PC-9 (cell line): ENCODE data around the gene BRINP2. TPM values are rescaled to one million over a fixed set of nuclear protein-coding genes. Genes with fewer than 3 reads are reported as not detected.

Experiments used
- BruUV-seq: library from RNA; stranded (reverse); fragments of 400-500 nt; replicated peaks from 2 replicates; lab custom pipeline; 2021; lab: Mats Ljungman, UMichigan
- CTCF ChIA-PET: fragments of 300-600 bp; sonication (Branson Sonifier 250); formaldehyde crosslinking; loops from one replicate; lab custom pipeline; 2022; ENCODE audit warnings: antibody characterized with exemption; lab: Charles Lee
- POLR2A ChIA-PET: fragments of 300-600 bp; sonication (Branson Sonifier 250); formaldehyde crosslinking; loops from one replicate; lab custom pipeline; 2022; ENCODE audit warnings: antibody characterized with exemption; ENCODE audit not compliant: unreplicated experiment; lab: Charles Lee
- DNase-seq, 2 experiments: peaks; one replicate each; pipeline versions ENCODE4 v3.0.0 to v3.0.0-alpha.2; 2015 to 2022; ENCODE audit warnings: mixed read lengths in 1 of 2
- H2AFZ ChIP-seq: fragments of 200-600 bp; sonication (generic); 2 replicates; pipeline ENCODE4 v1.8.1; 2017; ENCODE audit warnings: antibody characterized with exemption
- H3F3A ChIP-seq: fragments of 200-600 bp; sonication (generic); 2 replicates; pipeline ENCODE4 v1.8.1; 2017; ENCODE audit warnings: antibody characterized with exemption, mild to moderate bottlenecking, low read depth; ENCODE audit not compliant: insufficient read depth
- H3K27ac ChIP-seq: fragments of 200-600 bp; sonication (generic); 2 replicates; pipeline ENCODE4 v1.6.1; 2016; ENCODE audit warnings: mixed run types
- H3K27me3 ChIP-seq: fragments of 200-600 bp; sonication (generic); 2 replicates; pipeline ENCODE4 v1.6.1; 2016; ENCODE audit warnings: low read depth, mixed run types; ENCODE audit not compliant: insufficient read depth
- H3K36me3 ChIP-seq: fragments of 200-600 bp; sonication (generic); 2 replicates; pipeline ENCODE4 v1.6.1; 2016; ENCODE audit warnings: low read depth, mixed run types
- H3K4me1 ChIP-seq: fragments of 200-600 bp; sonication (generic); replicated peaks from 2 replicates; pipeline ENCODE4 v1.6.1; 2016; ENCODE audit warnings: mixed run types; ENCODE audit not compliant: insufficient read depth
- H3K4me2 ChIP-seq: fragments of 200-600 bp; sonication (generic); 2 replicates; pipeline ENCODE4 v1.6.1; 2017; ENCODE audit warnings: mixed run types
- H3K4me3 ChIP-seq: fragments of 200-600 bp; sonication (generic); 2 replicates; pipeline ENCODE4 v1.6.1; 2016; ENCODE audit warnings: mixed run types
- H3K79me2 ChIP-seq: fragments of 200-600 bp; sonication (generic); 2 replicates; pipeline ENCODE4 v1.6.1; 2017; ENCODE audit warnings: low read depth, mixed run types
- H3K9me2 ChIP-seq: fragments of 200-600 bp; sonication (generic); 2 replicates; pipeline ENCODE4 v1.8.1; 2017; ENCODE audit warnings: mild to moderate bottlenecking; ENCODE audit not compliant: insufficient read depth
- H3K9me3 ChIP-seq: fragments of 200-600 bp; sonication (generic); 2 replicates; pipeline ENCODE4 v1.8.1; 2016; ENCODE audit warnings: low read depth; ENCODE audit not compliant: insufficient read depth
- H4K20me1 ChIP-seq: fragments of 200-600 bp; sonication (generic); 2 replicates; pipeline ENCODE4 v1.8.1; 2017; ENCODE audit not compliant: insufficient read depth
- CTCF ChIP-seq: fragments of 200-600 bp; sonication (generic); conservative IDR thresholded peaks from 2 replicates; pipeline ENCODE4 v1.6.1; 2017; ENCODE audit warnings: mixed run types, antibody characterized with exemption, mild to moderate bottlenecking, moderate library complexity
- EZH2 ChIP-seq: fragments of 200-600 bp; sonication (generic); IDR thresholded peaks from 2 replicates; pipeline ENCODE4 v1.8.0; 2017; ENCODE audit warnings: antibody characterized with exemption, low read depth
- intact Hi-C: fragments of 100-400 bp; cut with micrococcal nuclease; formaldehyde crosslinking; loops from one replicate; pipeline ENCODE4 v1.10.0; 2022; ENCODE audit not compliant: unreplicated experiment
- total RNA-seq: library from RNA; stranded (reverse); gene quantifications from 2 replicates; pipeline ENCODE4 v1.2.3, GENCODE V29; 2021

The BRINP2 gene
- total RNA-seq, 1 experiment from 2014 or later: not detected

GRCh38 chr1:177228693-177229065 is 57.9 kb downstream of the BRINP2 start:
- no peaks in the 10 kb centered on the region for H4K20me1 ChIP-seq
- BruUV-seq: no TSS peak
- ChIA-PET POLR2A (no interaction called here), CTCF (no interaction called here)
- no peaks in the 10 kb centered on the region for H3K9me2 ChIP-seq
- no peak overlapping the region for H2AFZ ChIP-seq
- no peak for DNase-seq
- no peaks in the 10 kb centered on the region for H3K79me2 ChIP-seq
- no peaks in the 10 kb centered on the region for H3K9me3 ChIP-seq
- no peak overlapping the region for H3K27ac ChIP-seq
- no peaks in the 10 kb centered on the region for H3K36me3 ChIP-seq
- intact Hi-C loops: no loop called here
- no peaks in the 10 kb centered on the region for H3K4me1 ChIP-seq
- H3K4me3 ChIP-seq: no peak overlapping the region
- H3K4me2 ChIP-seq: no peak overlapping the region
- no peaks in the 10 kb centered on the region for H3F3A ChIP-seq
- no peak for TF ChIP-seq CTCF
- no peak for TF ChIP-seq EZH2
- H3K27me3 ChIP-seq: peaks cover 14% of the 10 kb centered on the region; the same call in 1 of the 2 replicates

- H4K20me1 ChIP-seq: no peaks in the 10 kb centered on the region
- CTCF ChIA-PET: no interaction called here
These were observed 59.0 kb downstream of the BRINP2 start for GRCh38 chr1:177229781-177230180.

GRCh38 chr1:177230228-177231016 is 59.7 kb downstream of the BRINP2 start:
- H4K20me1 ChIP-seq: no peaks in the 10 kb centered on the region
- H3K4me3 ChIP-seq: no peak overlapping the region
- BruUV-seq: no TSS peak
- ChIA-PET CTCF (no interaction called here), POLR2A (no interaction called here)
- TF ChIP-seq EZH2 (no peak), CTCF (no peak)
- peaks cover 14% of the 10 kb centered on the region for H3K27me3 ChIP-seq
- H3K4me1 ChIP-seq: no peaks in the 10 kb centered on the region
- H3K36me3 ChIP-seq: no peaks in the 10 kb centered on the region
- no peaks in the 10 kb centered on the region for H3F3A ChIP-seq
- no peak overlapping the region for H3K27ac ChIP-seq
- no peaks in the 10 kb centered on the region for H3K79me2 ChIP-seq
- H3K9me2 ChIP-seq: no peaks in the 10 kb centered on the region
- no peak for DNase-seq
- H3K4me2 ChIP-seq: no peak overlapping the region
- no peaks in the 10 kb centered on the region for H3K9me3 ChIP-seq
- intact Hi-C loops: no loop called here
- no peak overlapping the region for H2AFZ ChIP-seq

More at GRCh38 chr1:177229781-177230180, 59.0 kb downstream of the BRINP2 start:
- no peaks in the 10 kb centered on the region for H3K79me2 ChIP-seq
- no peak overlapping the region for H3K27ac ChIP-seq
- no peak overlapping the region for H3K4me3 ChIP-seq
- no peaks in the 10 kb centered on the region for H3F3A ChIP-seq
- DNase-seq: no peak
- no peak overlapping the region for H3K4me2 ChIP-seq
- POLR2A ChIA-PET: no interaction called here
- intact Hi-C loops: no loop called here
- H3K9me3 ChIP-seq: no peaks in the 10 kb centered on the region
- H3K27me3 ChIP-seq: peaks cover 14% of the 10 kb centered on the region; the same call in 1 of the 2 replicates
- no peak overlapping the region for H2AFZ ChIP-seq
- H3K9me2 ChIP-seq: no peaks in the 10 kb centered on the region
- H3K36me3 ChIP-seq: no peaks in the 10 kb centered on the region
- H3K4me1 ChIP-seq: no peaks in the 10 kb centered on the region
- BruUV-seq: no TSS peak
- TF ChIP-seq EZH2 (no peak), CTCF (no peak)
